SU-DHL-6 (cell line): ENCODE data around the gene RAPSN.

ENCODE experiments used
- H2AFZ ChIP-seq: fragments of 200-600 bp; sonication (generic); 2 replicates; pipeline ENCODE4 v1.6.1; 2014; ENCODE audit warnings: low read depth, mild to moderate bottlenecking, moderate library complexity, mixed read lengths, antibody characterized with exemption, low read length; ENCODE audit not compliant: severe bottlenecking
- H3F3A ChIP-seq: fragments of 200-600 bp; shearing (Covaris generic); 2 replicates; pipeline ENCODE4 v1.6.0; 2016; ENCODE audit warnings: antibody characterized with exemption, mild to moderate bottlenecking; ENCODE audit not compliant: insufficient read depth
- H3K27ac ChIP-seq: fragments of 200-600 bp; sonication (generic); 2 replicates; pipeline ENCODE4 v1.5.1; 2016; ENCODE audit warnings: low read depth, mild to moderate bottlenecking, low read length, moderate library complexity, mixed read lengths
- H3K27me3 ChIP-seq: fragments of 200-600 bp; sonication (generic), shearing (Covaris generic); 2 replicates; pipeline ENCODE4 v1.6.0; 2014; ENCODE audit warnings: mild to moderate bottlenecking, low read length
- H3K36me3 ChIP-seq: fragments of 200-600 bp; sonication (generic); 2 replicates; pipeline ENCODE4 v1.6.1; 2014; ENCODE audit warnings: mild to moderate bottlenecking, low read length, mixed read lengths
- H3K4me2 ChIP-seq: fragments of 300-600, 200-600 bp; shearing (Covaris generic), sonication (generic); 2 replicates; pipeline ENCODE4 v1.6.0; 2014; ENCODE audit warnings: low read length, low read depth, mild to moderate bottlenecking; ENCODE audit not compliant: poor library complexity, severe bottlenecking
- H3K4me3 ChIP-seq: fragments of 200-600 bp; sonication (generic); 2 replicates; pipeline ENCODE4 v1.5.1; 2014; ENCODE audit warnings: antibody characterized with exemption, low read length, mild to moderate bottlenecking, mixed read lengths; ENCODE audit not compliant: insufficient read depth, poor library complexity, severe bottlenecking
- H3K79me2 ChIP-seq: fragments of 200-600 bp; sonication (generic); 2 replicates; pipeline ENCODE4 v1.6.1; 2014; ENCODE audit warnings: mild to moderate bottlenecking, low read length, moderate library complexity; ENCODE audit not compliant: insufficient read depth
- H3K9ac ChIP-seq: fragments of 200-600 bp; sonication (generic); 2 replicates; pipeline ENCODE4 v1.7.0; 2014; ENCODE audit warnings: mild to moderate bottlenecking, low read length
- H3K9me2 ChIP-seq: fragments of 200-600 bp; sonication (generic); replicated peaks from 2 replicates; pipeline ENCODE4 v1.6.1; 2014; ENCODE audit warnings: low read length; ENCODE audit not compliant: insufficient read depth
- H3K9me3 ChIP-seq: fragments of 200-600 bp; sonication (generic); 2 replicates; pipeline ENCODE4 v1.6.1; 2014; ENCODE audit warnings: low read length, mixed read lengths; ENCODE audit not compliant: insufficient read depth
- H4K20me1 ChIP-seq: fragments of 200-600 bp; sonication (generic); 2 replicates; pipeline ENCODE4 v1.6.1; 2014; ENCODE audit warnings: low read depth, mild to moderate bottlenecking, antibody characterized with exemption, low read length, moderate library complexity, mixed read lengths
- EZH2phosphoT487 ChIP-seq: fragments of 200-600 bp; sonication (generic), shearing (Covaris generic); conservative IDR thresholded peaks from 2 replicates; pipeline ENCODE4 v1.6.1; 2018; ENCODE audit warnings: mild to moderate bottlenecking, antibody characterized with exemption, low read length, moderate library complexity, mixed read lengths
- TF ChIP-seq, protein P1 (sequence below): fragments of 200-600 bp; sonication (generic); IDR thresholded peaks from one replicate; pipeline ENCODE4 v1.5.1; 2017; ENCODE audit warnings: antibody characterized with exemption, mild to moderate bottlenecking, low read length, moderate library complexity; ENCODE audit not compliant: insufficient read depth, poor library complexity, severe bottlenecking

The RAPSN gene

DNA sequence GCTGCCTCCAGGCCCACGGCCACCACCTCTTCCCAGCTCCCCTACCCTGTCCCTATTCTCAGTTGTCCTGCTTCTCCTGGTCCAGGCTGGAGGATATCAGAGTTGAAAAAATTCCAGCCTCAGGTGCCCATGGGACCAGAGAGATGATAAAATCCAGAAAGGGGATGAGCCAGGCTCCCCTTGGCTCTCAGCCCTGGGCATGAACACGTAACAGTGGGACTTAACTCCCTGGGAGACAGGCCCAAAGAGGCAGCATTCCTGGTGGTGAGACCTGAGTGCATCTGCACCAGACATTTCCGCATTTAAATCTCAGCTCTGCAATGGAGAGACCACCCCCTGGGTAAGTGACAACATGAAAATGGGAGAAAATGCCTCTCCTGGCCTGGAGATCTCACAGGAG, 50.9 kb downstream of the RAPSN start:
- Histone ChIP-seq H3K27me3 (no peaks in the 10 kb centered on the region), H4K20me1 (no peaks in the 10 kb centered on the region), H3K79me2 (no peaks in the 10 kb centered on the region), H3K9me3 (no peaks in the 10 kb centered on the region), H3K9ac (no peak overlapping the region), H3K27ac (no peak overlapping the region), H3F3A (peaks cover 26% of the 10 kb centered on the region), H3K9me2 (no peaks in the 10 kb centered on the region), H2AFZ (no peak overlapping the region), H3K4me3 (no peak overlapping the region), H3K36me3 (no peaks in the 10 kb centered on the region), H3K4me2 (no peak overlapping the region)
- TF ChIP-seq, protein P1, sequence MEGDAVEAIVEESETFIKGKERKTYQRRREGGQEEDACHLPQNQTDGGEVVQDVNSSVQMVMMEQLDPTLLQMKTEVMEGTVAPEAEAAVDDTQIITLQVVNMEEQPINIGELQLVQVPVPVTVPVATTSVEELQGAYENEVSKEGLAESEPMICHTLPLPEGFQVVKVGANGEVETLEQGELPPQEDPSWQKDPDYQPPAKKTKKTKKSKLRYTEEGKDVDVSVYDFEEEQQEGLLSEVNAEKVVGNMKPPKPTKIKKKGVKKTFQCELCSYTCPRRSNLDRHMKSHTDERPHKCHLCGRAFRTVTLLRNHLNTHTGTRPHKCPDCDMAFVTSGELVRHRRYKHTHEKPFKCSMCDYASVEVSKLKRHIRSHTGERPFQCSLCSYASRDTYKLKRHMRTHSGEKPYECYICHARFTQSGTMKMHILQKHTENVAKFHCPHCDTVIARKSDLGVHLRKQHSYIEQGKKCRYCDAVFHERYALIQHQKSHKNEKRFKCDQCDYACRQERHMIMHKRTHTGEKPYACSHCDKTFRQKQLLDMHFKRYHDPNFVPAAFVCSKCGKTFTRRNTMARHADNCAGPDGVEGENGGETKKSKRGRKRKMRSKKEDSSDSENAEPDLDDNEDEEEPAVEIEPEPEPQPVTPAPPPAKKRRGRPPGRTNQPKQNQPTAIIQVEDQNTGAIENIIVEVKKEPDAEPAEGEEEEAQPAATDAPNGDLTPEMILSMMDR: no peak
- TF ChIP-seq EZH2phosphoT487: no peak

DNA sequence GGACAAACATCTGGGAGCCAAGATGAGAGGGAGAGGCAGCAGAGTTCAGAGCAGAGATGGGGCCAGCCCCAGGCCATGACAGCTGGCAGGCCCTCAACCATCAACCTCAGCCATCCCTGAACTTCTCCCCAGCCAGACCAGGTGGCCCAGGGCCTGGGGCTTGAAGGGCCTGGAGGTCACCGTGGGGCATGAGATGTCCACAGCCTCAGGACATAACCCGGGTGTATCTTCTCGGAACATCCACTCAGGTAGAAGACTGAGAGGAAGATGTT, 53.0 kb downstream of the RAPSN start:
- TF ChIP-seq EZH2phosphoT487: no peak
- TF ChIP-seq, protein P1: no peak
- Histone ChIP-seq H3F3A (peaks cover 17% of the 10 kb centered on the region), H4K20me1 (no peaks in the 10 kb centered on the region), H2AFZ (no peak overlapping the region), H3K9me2 (no peaks in the 10 kb centered on the region), H3K27ac (peak overlapping the region; percentile 64), H3K4me3 (no peak overlapping the region), H3K9ac (peak overlapping the region; percentile 59; the same call in 1 of the 2 replicates), H3K4me2 (no peak overlapping the region), H3K79me2 (no peaks in the 10 kb centered on the region), H3K27me3 (no peaks in the 10 kb centered on the region), H3K36me3 (no peaks in the 10 kb centered on the region), H3K9me3 (no peaks in the 10 kb centered on the region)

GRCh38 chr11:47395223-47396048, 53.5 kb downstream of the RAPSN start:
- no peaks in the 10 kb centered on the region for H3K79me2 ChIP-seq
- TF ChIP-seq EZH2phosphoT487: no peak
- TF ChIP-seq, protein P1: no peak
- peaks cover 13% of the 10 kb centered on the region for H3F3A ChIP-seq
- H3K4me2 ChIP-seq: peak overlapping the region; percentile 47
- no peaks in the 10 kb centered on the region for H3K9me2 ChIP-seq
- peak overlapping the region; percentile 60 for H2AFZ ChIP-seq
- H3K9me3 ChIP-seq: no peaks in the 10 kb centered on the region
- H3K4me3 ChIP-seq: no peak overlapping the region
- peak overlapping the region; percentile 64 for H3K27ac ChIP-seq
- no peaks in the 10 kb centered on the region for H4K20me1 ChIP-seq
- H3K27me3 ChIP-seq: no peaks in the 10 kb centered on the region
- no peaks in the 10 kb centered on the region for H3K36me3 ChIP-seq
- peak overlapping the region; percentile 59 for H3K9ac ChIP-seq
